Gastroesophageal sphincter (tissue), 4 donors: Measurements from ENCODE around the gene TPRN. TPM values are rescaled to one million over a fixed set of nuclear protein-coding genes. Genes with fewer than 3 reads are reported as not detected.

Experiments
- ATAC-seq: fragments of 150-250 bp; one replicate; pipeline ENCODE4 v1.9.1; 2016; ENCODE audit warnings: mild to moderate bottlenecking, moderate library complexity
- H3K27ac ChIP-seq, 4 donors: fragments of 200-600 bp; sonication (generic) in 3 of 4; 1 replicate in 3 of 4; 2 replicates in 1 of 4; pipeline ENCODE4 v1.5.1; 2016 to 2019
- H3K27me3 ChIP-seq: fragments of 200-600 bp; sonication (generic); one replicate; pipeline ENCODE4 v1.5.1; 2019
- H3K36me3 ChIP-seq, 2 donors: fragments of 200-600 bp; sonication (generic); one replicate each; pipeline ENCODE4 v1.5.1; 2019; ENCODE audit warnings: control low read depth in 1 of 2
- H3K4me1 ChIP-seq, 3 donors: fragments of 200-600 bp; sonication (generic); 1 replicate in 2 of 3; 2 replicates in 1 of 3; pipeline ENCODE4 v1.5.1; 2016 to 2019; ENCODE audit warnings: control low read depth in 2 of 3
- H3K4me3 ChIP-seq, 2 donors: fragments of 200-600 bp; sonication (generic); one replicate each; pipeline ENCODE4 v1.5.1; 2019; ENCODE audit warnings: mild to moderate bottlenecking in 1 of 2, moderate library complexity in 1 of 2
- H3K9me3 ChIP-seq, 3 donors: fragments of 200-600 bp; sonication (generic); one replicate each; pipeline ENCODE4 v1.5.1; 2017 to 2019; ENCODE audit warnings: control low read depth in 2 of 3
- EP300 ChIP-seq: sonication (generic); formaldehyde crosslinking; IDR thresholded peaks from one replicate; pipeline ENCODE4 v1.6.1; 2017; ENCODE audit warnings: antibody characterized with exemption, mild to moderate bottlenecking
- POLR2A ChIP-seq, 2 donors: fragments of 450-650 bp; IDR thresholded peaks; one replicate each; pipeline ENCODE4 v1.6.1; 2017; ENCODE audit warnings: antibody characterized with exemption in 2 of 2, mild to moderate bottlenecking in 2 of 2, moderate library complexity in 1 of 2
- POLR2AphosphoS5 ChIP-seq: sonication (generic); formaldehyde crosslinking; IDR thresholded peaks from one replicate; pipeline ENCODE4 v1.6.1; 2017; ENCODE audit warnings: antibody characterized with exemption
- WGBS, 2 donors: methylation state at CpG; one replicate each; pipeline ENCODE4 v1.1.5; 2018; ENCODE audit warnings: low coverage in 1 of 2; 5-methylcytosine and 5-hydroxymethylcytosine counted together
- total RNA-seq, 4 donors: library from RNA; depleted of rRNA; stranded (reverse); fragments of >200 nt; gene quantifications; one replicate each; pipeline ENCODE4 v1.1.0, GENCODE V29; 2016
- TF ChIP-seq, protein P1 (sequence below), 4 experiments: fragments of 200-600 bp in 2 of 4; fragments of 450-650 bp in 2 of 4; sonication (generic) in 1 of 4; IDR thresholded peaks; one replicate each; pipeline ENCODE4 v1.5.1; 2017 to 2019; ENCODE audit warnings: antibody characterized with exemption in 4 of 4, mild to moderate bottlenecking in 2 of 4, moderate library complexity in 2 of 4

TPRN gene
- total RNA-seq, 4 donors from 2014 or later = 3.6 to 11.6 (median 6.1) TPM

GRCh38 chr9:137189297-137190295 lies 10.9 kb downstream of the TPRN start:
- 42% methylated on average over 5 of the region's 23 CpGs; no CpG with 5 or more reads in 1 of the 2 donors for WGBS, 2 donors
- peak overlapping the region; percentile 75 to 99 (median 98) for H3K27ac ChIP-seq
- H3K9me3 ChIP-seq = no peaks in the 10 kb centered on the region
- peaks cover 0 to 46% of the 10 kb centered on the region in 2 donors for H3K36me3 ChIP-seq
- H3K4me1 ChIP-seq = peaks cover 6 to 79% (median 36%) of the 10 kb centered on the region in 3 donors
- H3K27me3 ChIP-seq = no peaks in the 10 kb centered on the region
- TF ChIP-seq EP300 = no peak
- no peak for TF ChIP-seq POLR2A (IDR thresholded peaks at IDR 0.05)
- TF ChIP-seq, protein P1, sequence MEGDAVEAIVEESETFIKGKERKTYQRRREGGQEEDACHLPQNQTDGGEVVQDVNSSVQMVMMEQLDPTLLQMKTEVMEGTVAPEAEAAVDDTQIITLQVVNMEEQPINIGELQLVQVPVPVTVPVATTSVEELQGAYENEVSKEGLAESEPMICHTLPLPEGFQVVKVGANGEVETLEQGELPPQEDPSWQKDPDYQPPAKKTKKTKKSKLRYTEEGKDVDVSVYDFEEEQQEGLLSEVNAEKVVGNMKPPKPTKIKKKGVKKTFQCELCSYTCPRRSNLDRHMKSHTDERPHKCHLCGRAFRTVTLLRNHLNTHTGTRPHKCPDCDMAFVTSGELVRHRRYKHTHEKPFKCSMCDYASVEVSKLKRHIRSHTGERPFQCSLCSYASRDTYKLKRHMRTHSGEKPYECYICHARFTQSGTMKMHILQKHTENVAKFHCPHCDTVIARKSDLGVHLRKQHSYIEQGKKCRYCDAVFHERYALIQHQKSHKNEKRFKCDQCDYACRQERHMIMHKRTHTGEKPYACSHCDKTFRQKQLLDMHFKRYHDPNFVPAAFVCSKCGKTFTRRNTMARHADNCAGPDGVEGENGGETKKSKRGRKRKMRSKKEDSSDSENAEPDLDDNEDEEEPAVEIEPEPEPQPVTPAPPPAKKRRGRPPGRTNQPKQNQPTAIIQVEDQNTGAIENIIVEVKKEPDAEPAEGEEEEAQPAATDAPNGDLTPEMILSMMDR (IDR thresholded peaks at IDR 0.05) = peak in 1 of 4 experiments; percentile 13
- TF ChIP-seq POLR2AphosphoS5 = no peak
- no peak for ATAC-seq
- peak overlapping the region; percentile 63 to 75 for H3K4me3 ChIP-seq

DNA sequence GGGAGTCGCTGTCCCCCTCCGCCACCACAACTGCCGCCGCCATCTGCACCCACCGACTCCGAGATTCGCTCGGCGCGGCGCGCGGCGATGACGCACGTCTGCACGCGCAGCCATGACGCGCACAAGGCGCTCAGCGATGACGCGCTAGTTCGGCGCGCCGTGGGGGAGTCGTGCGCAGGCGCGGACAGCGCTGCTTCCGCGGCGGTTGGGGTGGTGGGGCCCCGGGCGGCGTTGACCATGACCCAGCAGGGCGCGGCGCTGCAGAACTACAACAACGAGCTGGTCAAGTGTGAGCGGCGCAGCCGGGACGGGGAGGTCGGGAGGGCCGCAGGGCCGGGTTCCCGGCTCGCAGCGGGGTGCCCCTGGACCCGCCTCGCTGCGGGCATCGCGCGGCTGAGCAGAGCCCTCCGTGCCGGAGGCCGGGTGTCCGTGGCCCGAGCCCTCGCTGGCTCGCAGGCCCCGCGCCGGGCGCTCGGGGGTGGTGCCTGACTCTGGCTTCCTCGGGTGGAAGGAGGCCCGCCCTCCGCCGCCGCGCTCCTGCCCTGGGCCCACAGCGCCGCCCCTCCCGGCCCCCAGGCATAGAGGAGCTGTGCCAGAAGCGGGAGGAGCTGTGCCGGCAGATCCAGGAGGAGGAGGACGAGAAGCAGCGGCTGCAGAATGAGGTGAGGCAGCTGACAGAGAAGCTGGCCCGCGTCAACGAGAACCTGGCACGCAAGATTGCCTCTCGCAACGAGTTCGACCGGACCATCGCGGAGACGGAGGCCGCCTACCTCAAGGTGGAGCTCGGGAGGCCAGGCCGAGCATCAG lies 11.8 kb downstream of the TPRN start, which contains the start of the genes ANAPC2 and SSNA1:
ANAPC2 (minus strand) TSS at position 71 of the 807 bp plus-strand sequence; CDS start at position 43, 28 bp downstream.
SSNA1 (plus strand) TSS at position 187 of the 807 bp plus-strand sequence; CDS start at position 238, 51 bp downstream.
- Histone ChIP-seq H3K27ac (peak within 1 kb of the TSS; percentile 75 to 99 (median 98)), H3K4me3 (peak within 1 kb of the TSS; percentile 63 to 75), H3K36me3 (peaks cover 0 to 55% of the 10 kb centered on the region in 2 donors), H3K9me3 (no peaks in the 10 kb centered on the region), H3K4me1 (peaks cover 6 to 71% (median 36%) of the 10 kb centered on the region in 3 donors), H3K27me3 (no peaks in the 10 kb centered on the region)
- ATAC-seq = peak; percentile 93
- peak; percentile 95 for TF ChIP-seq POLR2AphosphoS5
- TF ChIP-seq, protein P1 (IDR thresholded peaks at IDR 0.05) = peak in 3 of 4 experiments; percentile 15 to 42 (median 16)
- peak; percentile 92 to 95 for TF ChIP-seq POLR2A (IDR thresholded peaks at IDR 0.05)
- TF ChIP-seq EP300 = no peak
- WGBS, 2 donors = no CpG with 5 or more reads among the region's 98 CpGs

GRCh38 chr9:137188086-137188489 lies 12.5 kb downstream of the TPRN start:
- TF ChIP-seq EP300 (no peak), POLR2AphosphoS5 (no peak), POLR2A (IDR thresholded peaks at IDR 0.05) (no peak)
- TF ChIP-seq, protein P1 (IDR thresholded peaks at IDR 0.05) = no peak
- peak overlapping the region; percentile 63 to 75 for H3K4me3 ChIP-seq
- H3K27ac ChIP-seq = peak overlapping the region; percentile 75 to 99 (median 98)
- H3K4me1 ChIP-seq = peaks cover 6 to 71% (median 36%) of the 10 kb centered on the region in 3 donors
- H3K36me3 ChIP-seq = peaks cover 0 to 61% of the 10 kb centered on the region in 2 donors
- WGBS, 2 donors = 0% methylated on average over 5 to 7 of the region's 31 CpGs
- H3K9me3 ChIP-seq = no peaks in the 10 kb centered on the region
- no peak for ATAC-seq
- no peaks in the 10 kb centered on the region for H3K27me3 ChIP-seq

DNA sequence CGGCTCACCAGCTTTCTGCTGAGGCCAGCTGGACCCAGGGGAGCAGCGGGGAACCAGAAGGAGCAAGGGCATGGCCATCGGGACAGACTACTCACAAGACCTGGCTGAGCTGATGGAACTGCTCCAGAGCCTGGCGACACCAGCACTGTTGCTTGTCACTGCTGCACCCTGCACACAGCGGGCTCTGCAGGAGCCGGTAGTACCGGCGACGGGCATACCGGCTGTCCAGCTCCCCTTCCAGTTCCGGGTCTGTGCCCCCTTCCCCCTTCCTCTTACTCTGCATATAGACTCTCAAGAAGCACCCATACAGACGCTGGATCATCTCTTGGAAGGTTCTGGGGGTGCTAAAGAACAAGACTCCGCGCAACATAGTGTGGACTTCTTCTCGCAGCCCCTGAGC lies 13.2 kb downstream of the TPRN start:
- H3K27ac ChIP-seq = peak overlapping the region in 1 of 4 donors; percentile 97
- no peaks in the 10 kb centered on the region for H3K27me3 ChIP-seq
- 87% methylated on average over 4 of the region's 15 CpGs; no CpG with 5 or more reads in 1 of the 2 donors for WGBS, 2 donors
- peaks cover 0 to 68% of the 10 kb centered on the region in 2 donors for H3K36me3 ChIP-seq
- no peaks in the 10 kb centered on the region for H3K9me3 ChIP-seq
- H3K4me3 ChIP-seq = peak overlapping the region; percentile 63 to 75
- ATAC-seq = no peak
- H3K4me1 ChIP-seq = peaks cover 6 to 71% (median 36%) of the 10 kb centered on the region in 3 donors
- no peak for TF ChIP-seq EP300
- TF ChIP-seq POLR2AphosphoS5 = no peak
- TF ChIP-seq POLR2A (IDR thresholded peaks at IDR 0.05) = no peak
- TF ChIP-seq, protein P1 (IDR thresholded peaks at IDR 0.05) = no peak
